Neural cell (in vitro differentiated cells): ENCODE results near the gene RAB28. TPM values are rescaled to one million over a fixed set of nuclear protein-coding genes. Genes with fewer than 3 reads are reported as not detected.

Source experiments
- H2AFZ ChIP-seq: fragments of 200-600, 300-800 bp; sonication (generic), shearing (Covaris generic); 2 replicates; pipeline ENCODE4 v1.6.0; 2014; ENCODE audit warnings: low read depth, mild to moderate bottlenecking, antibody characterized with exemption, low read length, moderate library complexity
- H3F3A ChIP-seq: fragments of 200-600 bp; shearing (Covaris generic); 2 replicates; pipeline ENCODE4 v1.6.1; 2016; ENCODE audit warnings: mild to moderate bottlenecking, moderate library complexity, mixed read lengths, antibody characterized with exemption, low read length; ENCODE audit not compliant: insufficient read depth, poor library complexity, severe bottlenecking
- H3K27ac ChIP-seq: fragments of 200-600, 300-800 bp; sonication (generic), shearing (Covaris generic); 2 replicates; pipeline ENCODE4 v1.5.1; 2014; ENCODE audit warnings: mild to moderate bottlenecking, low read length, moderate library complexity
- H3K27me3 ChIP-seq: fragments of 300-800, 200-600 bp; sonication (generic), shearing (Covaris generic); 2 replicates; pipeline ENCODE4 v1.6.0; 2014; ENCODE audit warnings: mild to moderate bottlenecking, low read depth, low read length, moderate library complexity; ENCODE audit not compliant: insufficient read depth
- H3K36me3 ChIP-seq: fragments of 300-800, 200-600 bp; sonication (generic), shearing (Covaris generic); 2 replicates; pipeline ENCODE4 v1.5.1; 2014; ENCODE audit warnings: mild to moderate bottlenecking, antibody characterized with exemption, low read length, moderate library complexity; ENCODE audit not compliant: insufficient read depth
- H3K4me2 ChIP-seq: fragments of 300-800, 200-600 bp; sonication (generic), shearing (Covaris generic); 2 replicates; pipeline ENCODE4 v1.6.0; 2014; ENCODE audit warnings: mild to moderate bottlenecking, low read length
- H3K4me3 ChIP-seq: fragments of 300-800, 200-600 bp; sonication (generic), shearing (Covaris generic); 2 replicates; pipeline ENCODE4 v1.5.1; 2014; ENCODE audit warnings: mild to moderate bottlenecking, low read length, moderate library complexity
- H3K79me2 ChIP-seq: fragments of 200-600 bp; shearing (Covaris generic); replicated peaks from 2 replicates; pipeline ENCODE4 v1.6.0; 2014; ENCODE audit warnings: mild to moderate bottlenecking, low read length, moderate library complexity; ENCODE audit not compliant: insufficient read depth
- H3K9ac ChIP-seq: fragments of 300-800, 200-600 bp; sonication (generic), shearing (Covaris generic); 2 replicates; pipeline ENCODE4 v1.6.1; 2016; ENCODE audit warnings: mild to moderate bottlenecking, low read length, mixed read lengths
- H3K9me2 ChIP-seq: fragments of 200-600 bp; shearing (Covaris generic); 2 replicates; pipeline ENCODE4 v1.6.1; 2016; ENCODE audit warnings: mild to moderate bottlenecking, low read length, mixed read lengths; ENCODE audit not compliant: insufficient read depth
- H3K9me3 ChIP-seq: fragments of 200-600, 300-800 bp; sonication (generic), shearing (Covaris generic); 2 replicates; pipeline ENCODE4 v1.6.1; 2016; ENCODE audit warnings: mild to moderate bottlenecking, mixed run types, low read length, moderate library complexity, mixed read lengths
- H4K20me1 ChIP-seq: fragments of 200-600 bp; shearing (Covaris generic); 2 replicates; pipeline ENCODE4 v1.6.1; 2016; ENCODE audit warnings: mild to moderate bottlenecking, mixed run types; ENCODE audit not compliant: insufficient read depth
- CTCF ChIP-seq: fragments of 450-650 bp; IDR thresholded peaks from 2 replicates; pipeline ENCODE4 v1.5.1; 2014; ENCODE audit warnings: antibody characterized with exemption, mild to moderate bottlenecking, moderate library complexity; ENCODE audit not compliant: poor library complexity, severe bottlenecking
- EP300 ChIP-seq: fragments of 450-650 bp; conservative IDR thresholded peaks from 2 replicates; pipeline ENCODE4 v1.6.1; 2014; ENCODE audit warnings: antibody characterized with exemption, mild to moderate bottlenecking, moderate library complexity; ENCODE audit not compliant: poor library complexity, severe bottlenecking
- EZH2 ChIP-seq: fragments of 200-600, 300-800 bp; shearing (Covaris generic), sonication (generic); IDR thresholded peaks from 2 replicates; pipeline ENCODE4 v1.6.1; 2014; ENCODE audit warnings: antibody characterized with exemption, low read length, borderline replicate concordance, mild to moderate bottlenecking; ENCODE audit not compliant: insufficient read depth, poor library complexity, severe bottlenecking
- MXI1 ChIP-seq: fragments of 450-650 bp; conservative IDR thresholded peaks from 2 replicates; pipeline ENCODE4 v1.6.1; 2014; ENCODE audit warnings: antibody characterized with exemption, mild to moderate bottlenecking; ENCODE audit not compliant: poor library complexity, severe bottlenecking
- POLR2AphosphoS5 ChIP-seq: IDR thresholded peaks from 2 replicates; pipeline ENCODE4 v1.6.1; 2012
- RAD21 ChIP-seq: fragments of 450-650 bp; conservative IDR thresholded peaks from 2 replicates; pipeline ENCODE4 v1.6.1; 2014; ENCODE audit warnings: antibody characterized with exemption, mild to moderate bottlenecking, moderate library complexity
- REST ChIP-seq: IDR thresholded peaks from 2 replicates; pipeline ENCODE4 v1.6.1; 2012; ENCODE audit warnings: borderline replicate concordance
- SMC3 ChIP-seq: fragments of 450-650 bp; conservative IDR thresholded peaks from 2 replicates; pipeline ENCODE4 v1.6.1; 2014; ENCODE audit warnings: antibody characterized with exemption, mild to moderate bottlenecking, moderate library complexity; ENCODE audit not compliant: poor library complexity
- TAF1 ChIP-seq: IDR thresholded peaks from 2 replicates; pipeline ENCODE4 v1.6.1; 2012; ENCODE audit warnings: low read depth
- polyA plus RNA-seq: library from polyadenylated mRNA; depleted of rRNA; stranded (reverse); fragments of >200 nt; gene quantifications from 2 replicates; pipeline ENCODE4 v1.2.3, GENCODE V29; 2014

Gene RAB28
- polyA plus RNA-seq, 1 donor from 2014 or later = 60.7 TPM

- Histone ChIP-seq H3K27ac (no peak overlapping the region), H3K36me3 (no peaks in the 10 kb centered on the region), H3K9me3 (peaks cover 3% of the 10 kb centered on the region), H3F3A (no peaks in the 10 kb centered on the region), H3K9ac (no peak overlapping the region), H3K27me3 (no peaks in the 10 kb centered on the region), H3K9me2 (no peaks in the 10 kb centered on the region), H2AFZ (no peak overlapping the region), H3K4me3 (no peak overlapping the region), H3K4me2 (no peak overlapping the region), H3K79me2 (no peaks in the 10 kb centered on the region), H4K20me1 (no peaks in the 10 kb centered on the region)
- no peak for TF ChIP-seq CTCF
- no peak for TF ChIP-seq SMC3
- no peak for TF ChIP-seq EZH2
Observed at GRCh38 chr4:13415068-13415785, 68.9 kb downstream of the RAB28 start.

GRCh38 chr4:13413729-13414437, 70.3 kb downstream of the RAB28 start:
- Histone ChIP-seq H2AFZ (no peak overlapping the region), H3F3A (no peaks in the 10 kb centered on the region), H3K79me2 (no peaks in the 10 kb centered on the region), H4K20me1 (no peaks in the 10 kb centered on the region), H3K9me2 (no peaks in the 10 kb centered on the region), H3K27ac (no peak overlapping the region), H3K9ac (no peak overlapping the region), H3K36me3 (no peaks in the 10 kb centered on the region), H3K9me3 (peaks cover 3% of the 10 kb centered on the region), H3K4me3 (no peak overlapping the region), H3K27me3 (no peaks in the 10 kb centered on the region), H3K4me2 (no peak overlapping the region)
- no peak for TF ChIP-seq TAF1
- no peak for TF ChIP-seq EP300
- TF ChIP-seq SMC3 = no peak
- TF ChIP-seq REST = no peak
- TF ChIP-seq CTCF = no peak
- no peak for TF ChIP-seq POLR2AphosphoS5
- TF ChIP-seq MXI1 = no peak
- TF ChIP-seq EZH2 = no peak
- TF ChIP-seq RAD21 = no peak
